Right kidney (tissue), 1 donor: ENCODE measurements around the gene CPVL.
"Not testable (repeated sequence)": the region's sequence is repeated elsewhere in the genome, so short reads cannot be mapped to it uniquely, and the experiment has no call there.

ENCODE experiments used
- DNase-seq: peaks from one replicate; pipeline ENCODE4 v3.0.0-alpha.2; 2016

The CPVL gene

DNA sequence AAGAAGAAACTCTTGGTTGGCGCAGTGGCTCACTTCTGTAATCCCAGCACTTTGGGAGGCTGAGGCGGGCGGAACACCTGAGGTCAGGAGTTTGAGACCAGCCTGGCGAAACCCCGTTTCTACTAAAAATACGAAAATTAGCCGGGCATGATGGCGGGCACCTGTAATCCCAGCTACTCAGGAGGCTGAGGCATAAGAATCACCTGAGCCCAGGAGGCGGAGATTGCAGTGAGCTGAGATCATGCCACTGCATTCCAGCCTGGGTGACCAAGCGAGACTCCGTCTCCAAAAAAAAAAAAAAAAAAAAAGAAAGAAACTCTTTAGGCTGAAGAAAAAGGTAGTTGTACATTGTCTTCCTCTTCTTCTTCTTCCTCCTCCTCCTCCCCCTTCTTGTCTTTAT is 53.2 kb downstream of the CPVL start:
- not testable (repeated sequence) for DNase-seq

DNA sequence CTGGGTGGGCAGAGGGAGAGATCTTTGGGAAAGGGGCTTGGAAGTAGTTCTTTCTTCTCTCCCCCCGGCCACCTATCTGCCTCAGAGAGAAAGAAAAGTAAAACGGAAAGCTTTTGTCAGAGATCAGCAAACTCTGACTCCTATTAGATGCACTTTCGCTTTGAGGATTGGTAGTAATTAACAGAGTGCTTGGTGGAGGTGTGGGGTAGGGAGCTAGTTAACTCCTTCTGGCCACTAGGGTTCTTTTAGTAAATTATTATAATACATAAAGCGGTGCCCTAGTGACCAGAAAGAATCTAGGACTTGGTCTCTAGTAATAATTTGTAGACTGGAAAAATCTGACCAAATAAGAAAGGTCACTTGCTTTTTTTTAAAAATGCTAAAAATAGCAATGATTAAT is 54.6 kb downstream of the CPVL start:
- DNase-seq: no peak

DNA sequence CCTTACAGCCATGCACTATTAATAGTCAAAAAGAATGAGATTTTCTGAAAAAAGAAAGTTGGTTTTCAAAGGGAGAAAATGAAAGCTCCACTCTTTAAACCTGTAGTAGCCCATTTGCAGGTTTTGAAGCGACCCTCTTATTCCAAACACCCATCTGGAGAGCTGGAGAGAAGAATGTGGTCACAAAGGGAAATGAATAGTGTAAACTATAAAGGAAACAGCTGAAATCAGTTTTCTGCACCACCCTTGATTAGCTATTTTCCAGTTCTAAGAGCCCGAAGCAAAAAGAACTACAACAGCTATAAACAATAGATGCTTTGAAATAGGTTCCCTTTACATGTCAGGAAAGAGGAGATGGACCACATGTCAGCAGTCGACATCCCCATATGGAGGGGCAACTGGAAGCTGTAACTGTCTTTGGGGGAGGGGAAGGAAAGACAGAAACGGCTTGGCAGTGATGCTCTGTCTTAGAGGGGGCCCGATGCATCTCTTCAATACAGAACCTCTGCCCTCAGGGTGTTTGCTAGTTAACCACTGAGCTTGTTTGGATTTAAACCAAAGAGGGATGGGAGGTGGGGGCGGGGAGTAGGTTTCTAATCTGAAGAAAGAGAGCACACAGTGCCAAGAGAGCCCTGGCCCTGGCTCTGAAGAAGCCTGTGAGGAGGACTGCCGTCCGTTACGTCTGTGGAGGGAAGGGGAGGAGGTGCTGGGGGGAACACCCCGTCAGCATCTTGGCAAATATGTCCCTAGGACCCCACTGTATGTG is 55.3 kb downstream of the CPVL start:
- peak; percentile 67 for DNase-seq

DNA sequence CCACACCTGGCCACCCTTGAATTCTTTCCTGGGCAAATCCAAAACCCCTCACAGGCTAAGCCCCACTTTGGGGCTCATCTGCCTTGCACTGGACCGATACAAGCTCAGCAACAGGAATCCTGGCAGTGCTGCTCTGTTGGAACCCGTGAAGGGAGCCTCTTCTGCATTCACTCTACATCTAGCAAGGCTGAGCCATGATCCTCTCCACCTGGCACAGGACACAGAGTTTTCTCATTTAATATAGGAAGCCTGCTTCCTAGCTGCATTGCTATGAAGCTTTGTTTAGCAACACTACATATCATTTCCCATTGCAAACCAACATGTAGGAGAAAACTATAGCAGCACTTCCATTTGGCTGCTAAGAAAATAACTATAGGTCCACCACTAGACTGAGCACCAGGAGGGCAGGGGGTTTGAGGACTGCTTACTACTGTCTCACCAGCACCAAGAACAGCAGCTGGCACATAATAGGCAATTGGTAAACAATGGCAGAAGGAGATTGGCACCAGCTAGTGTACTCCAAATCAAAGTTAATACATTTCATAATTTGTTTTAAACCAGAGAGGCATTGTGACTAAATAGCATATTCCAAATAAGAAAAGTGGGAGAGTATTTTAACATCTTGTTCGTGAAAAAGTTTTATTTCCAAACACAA is 56.1 kb downstream of the CPVL start:
- no peak for DNase-seq

DNA sequence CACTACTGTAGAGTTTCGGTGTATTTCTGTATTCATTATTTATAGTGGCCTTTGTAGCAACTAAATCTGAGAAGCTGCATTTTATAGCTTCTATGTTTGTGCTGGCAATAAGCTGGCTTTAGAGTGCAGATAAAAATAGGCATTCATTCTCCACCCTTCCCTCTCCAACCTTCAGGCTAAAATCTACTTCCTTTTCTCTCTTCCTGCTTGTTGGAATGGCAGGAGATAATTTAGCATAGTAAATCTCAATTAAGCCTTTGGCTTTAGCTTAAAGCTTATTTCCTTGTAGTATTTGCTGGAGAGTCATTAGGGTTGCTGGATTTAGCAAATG is 58.5 kb downstream of the CPVL start:
- DNase-seq: no peak

DNA sequence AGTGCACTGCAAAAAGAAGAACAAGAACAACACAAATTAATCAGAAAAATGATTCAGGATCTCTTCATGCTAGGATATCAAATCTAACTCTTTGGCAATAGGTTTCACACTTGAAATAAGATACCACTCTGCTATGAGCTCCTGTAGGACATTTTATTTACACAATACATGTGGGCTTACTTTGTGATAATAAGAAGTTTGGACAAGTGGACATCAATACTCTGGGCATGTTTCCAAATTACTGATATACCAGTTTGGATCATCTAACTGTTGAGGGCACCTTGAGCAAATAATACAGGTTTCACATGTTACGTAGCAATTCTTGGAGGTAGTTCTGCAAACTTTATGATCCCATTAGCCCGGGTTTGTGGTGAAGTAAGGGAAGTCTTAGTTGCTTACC is 59.8 kb downstream of the CPVL start:
- DNase-seq: no peak

DNA sequence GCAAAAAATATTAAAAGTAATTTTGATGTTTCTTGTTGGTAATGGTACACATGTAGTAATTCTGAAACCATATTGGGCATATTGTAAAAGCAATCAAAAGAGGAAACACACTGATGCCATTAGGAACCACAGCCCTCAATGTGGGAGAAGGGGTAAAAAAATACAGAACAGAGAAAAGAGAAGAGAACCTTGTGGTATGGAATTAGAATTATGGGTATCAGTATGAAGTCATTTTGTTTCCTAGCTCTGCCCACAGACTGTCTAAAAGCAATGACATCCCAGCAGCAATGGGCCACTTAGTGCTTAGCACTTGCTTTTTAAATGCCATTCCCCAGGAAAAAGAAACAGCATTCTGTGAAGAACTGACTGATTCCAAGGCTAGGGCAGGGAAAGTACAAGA is 61.5 kb downstream of the CPVL start:
- no peak for DNase-seq

DNA sequence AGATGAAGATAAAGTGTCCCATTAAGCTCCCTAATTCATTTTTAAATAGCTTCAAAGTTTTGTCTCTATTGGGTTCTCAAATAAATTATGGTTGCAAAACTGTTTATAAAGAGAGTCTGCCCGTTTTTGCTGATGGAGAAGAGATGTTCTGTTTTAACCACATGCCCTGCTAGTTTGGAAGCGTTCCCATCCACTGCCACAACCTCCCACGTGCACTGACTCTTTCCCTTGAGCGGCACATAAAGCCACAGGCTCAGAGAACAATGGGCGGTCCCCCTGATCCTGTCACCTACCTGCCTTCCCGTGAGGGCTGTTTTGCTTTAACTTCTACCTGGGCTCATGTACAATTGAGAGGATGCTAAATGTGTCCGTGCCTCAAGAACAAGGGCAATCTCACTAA is 65.5 kb downstream of the CPVL start:
- no peak for DNase-seq

DNA sequence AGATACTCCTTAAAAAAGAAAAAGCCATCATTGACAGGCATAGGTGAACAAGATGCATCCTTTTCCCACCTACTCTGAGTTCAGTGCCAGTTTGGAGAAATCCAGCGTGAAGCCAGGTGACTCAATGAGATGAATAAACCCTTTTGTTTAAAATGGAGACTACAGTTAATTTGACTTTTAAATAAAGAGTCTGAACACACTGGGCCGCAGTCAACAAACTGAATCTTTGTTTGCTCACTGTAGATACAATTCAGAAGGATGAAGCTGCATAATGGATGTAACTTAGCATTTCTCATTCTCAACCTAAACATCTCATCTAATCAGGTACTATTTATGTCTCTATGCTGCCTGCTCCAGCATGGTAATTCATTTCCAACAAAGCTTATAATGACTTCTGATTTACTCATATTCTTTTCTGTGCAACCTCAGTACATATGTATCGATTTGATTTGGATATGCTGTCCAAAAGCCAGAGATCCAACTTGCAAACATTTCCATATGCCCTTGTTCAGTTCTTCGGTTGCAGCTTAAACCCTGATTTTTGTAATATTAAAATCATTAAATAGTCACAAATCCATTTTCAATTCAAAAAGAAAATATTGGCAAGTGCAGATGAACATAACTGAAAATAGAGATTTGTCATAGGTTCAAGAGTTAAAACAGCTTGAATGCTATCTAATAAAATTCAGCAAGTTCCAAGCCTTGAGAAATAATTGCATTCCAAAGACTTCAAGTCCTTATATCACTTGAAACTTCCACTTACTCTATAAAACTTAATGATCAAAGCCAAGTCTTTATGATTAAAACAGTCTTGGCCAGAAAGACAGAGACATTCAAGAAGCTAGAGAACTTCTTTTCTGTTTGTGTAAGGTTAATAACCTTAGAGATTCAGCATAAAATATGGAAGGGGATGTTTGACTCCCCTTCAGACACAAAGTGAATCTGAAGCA is 67.8 kb downstream of the CPVL start:
- DNase-seq: no peak

DNA sequence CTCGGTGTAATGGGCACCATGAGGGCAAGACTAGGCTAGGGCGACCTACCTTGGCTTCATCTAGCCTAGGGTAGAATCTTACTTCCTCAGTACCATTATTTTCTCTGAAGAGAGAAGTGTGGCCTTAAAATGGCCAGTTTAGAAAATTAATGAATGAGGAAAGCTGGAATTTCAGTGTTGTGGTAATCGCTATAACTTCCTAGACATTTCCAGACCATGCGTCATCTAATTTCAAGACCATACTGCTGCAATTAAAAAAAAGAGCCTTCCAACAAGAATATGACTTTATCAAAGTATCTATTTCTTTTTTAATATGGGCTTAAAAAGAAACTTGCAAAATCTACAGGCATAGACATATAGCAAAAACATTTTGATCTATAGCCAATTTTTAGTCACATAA is 68.5 kb downstream of the CPVL start:
- DNase-seq: no peak

DNA sequence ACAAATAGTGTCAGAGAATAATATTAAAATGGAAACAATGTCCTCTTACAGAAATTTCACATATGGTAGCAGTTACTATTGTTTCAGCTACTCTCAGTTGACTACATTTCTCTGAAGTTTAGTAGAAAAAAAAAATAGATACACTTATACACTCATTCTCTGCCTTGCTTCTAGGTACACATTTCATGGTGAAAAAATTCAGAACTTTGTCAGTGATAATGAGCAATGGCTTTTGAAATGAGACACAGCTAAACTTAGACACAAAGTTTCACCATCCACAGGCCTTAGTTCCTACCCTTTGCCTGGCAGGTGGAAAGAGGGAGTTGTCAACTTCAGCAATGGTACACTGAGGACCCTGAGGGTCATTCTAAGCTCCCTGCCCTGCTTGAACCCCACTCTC is 69.2 kb downstream of the CPVL start:
- DNase-seq: no peak

DNA sequence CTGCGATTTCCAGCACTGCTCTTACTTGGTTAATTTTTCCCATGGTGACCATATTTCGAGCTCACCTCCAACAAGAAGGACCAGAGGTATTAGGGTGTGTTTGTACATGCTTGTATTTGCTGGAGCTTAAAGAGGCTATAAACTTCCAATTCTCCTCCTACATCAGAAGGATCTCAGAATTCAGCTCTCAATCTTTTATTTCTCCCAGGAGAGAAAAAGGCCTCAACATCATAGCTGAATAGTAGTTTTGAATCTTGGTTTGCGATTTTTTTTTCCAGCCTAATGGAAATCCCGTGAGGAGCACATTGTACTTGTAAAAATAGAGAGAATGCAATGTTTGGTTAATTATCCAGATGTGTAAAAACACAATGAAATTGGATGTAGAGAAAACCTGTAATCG is 69.7 kb downstream of the CPVL start:
- no peak for DNase-seq

DNA sequence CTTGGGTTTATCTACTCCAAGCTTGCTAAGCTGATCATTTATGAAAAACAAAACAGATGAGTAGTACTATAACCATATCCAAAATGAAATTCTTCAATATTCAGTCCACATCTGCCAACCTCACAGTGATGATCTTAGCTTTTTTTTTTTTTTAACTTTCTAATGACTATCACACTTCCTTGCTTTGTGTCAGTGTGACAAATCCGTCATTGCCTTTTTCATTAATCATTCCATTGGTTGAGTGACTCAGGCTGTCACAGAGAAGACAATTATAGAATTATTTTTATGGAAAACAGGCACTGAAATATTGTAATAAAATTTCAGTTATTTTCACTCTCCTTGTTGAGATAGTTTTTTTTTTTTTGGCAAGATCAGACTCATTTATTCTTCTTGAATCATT is 70.7 kb downstream of the CPVL start:
- no peak for DNase-seq

DNA sequence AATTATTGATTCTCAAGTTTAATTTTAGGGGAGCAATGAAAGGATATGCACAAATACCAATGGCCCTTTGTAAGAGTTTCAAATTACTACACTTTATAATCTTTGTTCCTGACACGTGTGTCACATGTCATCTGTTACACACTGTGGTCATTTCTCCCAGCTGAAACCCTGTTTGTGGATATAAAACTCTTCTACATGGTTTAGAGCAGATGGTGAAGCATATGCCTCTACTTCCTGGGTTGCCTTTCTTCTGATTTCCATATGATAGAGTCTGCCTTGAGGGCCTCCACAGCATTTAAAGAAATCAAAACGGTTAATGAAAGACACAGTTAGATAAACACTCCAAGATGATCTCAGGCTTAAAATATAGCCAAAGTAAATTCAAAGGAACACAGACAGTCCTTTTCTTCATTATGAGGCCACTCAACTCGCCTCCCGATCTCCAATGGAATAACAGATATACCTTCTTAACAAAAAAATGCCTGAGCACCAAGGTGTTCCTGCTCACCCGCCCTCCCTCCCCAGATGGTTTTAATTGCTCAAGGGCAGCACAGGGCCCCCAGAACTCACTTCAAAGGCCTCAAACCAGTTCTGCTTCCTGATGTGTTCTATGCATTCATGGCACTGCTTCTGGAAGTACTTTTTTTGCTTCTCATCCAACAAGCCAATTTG is 75.0 kb downstream of the CPVL start:
- no peak for DNase-seq

DNA sequence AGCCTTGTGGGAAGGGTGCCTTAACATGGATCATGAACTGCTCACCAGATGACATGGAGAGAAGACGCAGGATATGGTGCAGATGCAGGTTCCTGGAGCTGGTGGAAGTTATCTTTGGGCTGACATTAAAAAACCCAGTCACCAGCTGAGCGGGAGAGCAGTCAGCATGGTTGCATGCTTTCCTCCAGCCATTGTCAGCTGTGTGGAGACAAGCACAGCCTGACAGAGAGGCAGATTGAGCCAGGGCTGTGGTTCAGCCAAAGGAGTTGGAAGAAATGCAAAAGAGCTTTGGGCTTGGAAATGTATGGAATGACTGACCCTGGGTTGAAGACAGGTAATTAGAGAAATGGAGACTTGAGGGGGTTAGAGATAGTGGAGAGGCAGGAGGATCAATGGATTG is 79.7 kb downstream of the CPVL start:
- DNase-seq: no peak

DNA sequence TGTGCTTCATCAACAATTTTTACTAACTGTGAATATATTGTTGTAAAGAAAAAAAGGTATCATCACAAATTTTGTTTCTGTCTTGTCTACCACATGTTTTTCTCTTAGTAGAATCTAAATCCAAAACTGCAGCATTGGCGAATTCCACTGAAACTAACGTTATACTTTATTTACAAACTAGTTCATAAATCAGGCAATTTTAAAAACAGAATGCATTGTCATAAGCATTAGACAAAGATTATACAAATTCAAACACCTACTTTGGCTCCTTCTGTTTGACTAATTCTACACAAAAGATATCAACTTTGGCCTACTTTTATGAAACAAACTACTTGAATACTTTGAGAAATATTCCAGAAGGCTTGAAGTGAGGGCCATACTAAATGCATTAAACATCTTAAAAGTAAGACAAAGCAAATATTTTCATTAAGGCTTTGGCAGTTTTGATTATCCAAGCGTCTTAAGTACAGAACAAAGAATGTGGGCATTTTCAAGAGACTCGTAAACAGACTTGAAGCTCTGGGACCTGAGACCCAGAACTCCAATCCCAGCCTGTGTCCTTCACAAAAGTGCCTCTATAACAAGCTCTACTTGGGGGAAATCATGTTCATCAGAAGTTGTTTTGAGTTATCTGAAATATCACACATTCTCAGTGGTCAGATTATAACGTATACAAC is 81.0 kb downstream of the CPVL start:
- no peak for DNase-seq

DNA sequence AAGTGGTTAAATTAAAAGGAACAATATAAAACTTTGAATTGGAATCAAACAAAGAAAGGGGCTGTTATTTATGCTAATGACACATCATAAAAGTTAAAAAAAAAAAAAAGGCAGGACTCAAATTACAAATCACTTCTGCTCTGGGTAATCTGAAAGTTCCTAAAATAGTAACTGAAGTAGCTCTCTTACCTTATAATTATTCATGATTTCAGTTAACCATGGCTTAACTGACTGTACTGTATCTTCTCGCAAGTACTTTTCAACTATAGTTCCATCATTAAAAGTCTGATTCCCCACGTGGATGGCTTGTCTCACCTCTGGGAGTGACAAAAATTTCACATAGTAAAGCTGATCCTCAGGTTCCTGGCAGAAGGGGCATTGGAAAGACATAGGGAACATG is 82.5 kb downstream of the CPVL start:
- no peak for DNase-seq

DNA sequence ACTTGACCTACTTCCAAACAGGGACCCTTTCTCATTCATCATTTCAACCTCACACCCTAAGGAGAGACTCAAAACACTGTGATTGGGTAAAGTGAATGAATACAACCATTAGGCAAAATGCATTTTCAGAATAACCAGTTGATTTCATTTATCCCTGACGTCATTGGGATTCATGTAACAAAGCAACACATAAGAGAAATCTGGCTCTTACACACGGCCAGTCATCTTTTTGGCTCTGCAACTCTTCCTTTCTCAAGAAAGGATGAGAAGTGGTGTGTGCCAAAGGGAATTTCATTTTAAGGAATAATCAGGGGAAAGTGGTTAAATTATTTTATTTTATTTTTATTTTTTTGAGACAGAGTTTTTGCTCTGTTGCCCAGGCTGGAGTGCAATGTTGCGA is 83.1 kb downstream of the CPVL start:
- DNase-seq: no peak

DNA sequence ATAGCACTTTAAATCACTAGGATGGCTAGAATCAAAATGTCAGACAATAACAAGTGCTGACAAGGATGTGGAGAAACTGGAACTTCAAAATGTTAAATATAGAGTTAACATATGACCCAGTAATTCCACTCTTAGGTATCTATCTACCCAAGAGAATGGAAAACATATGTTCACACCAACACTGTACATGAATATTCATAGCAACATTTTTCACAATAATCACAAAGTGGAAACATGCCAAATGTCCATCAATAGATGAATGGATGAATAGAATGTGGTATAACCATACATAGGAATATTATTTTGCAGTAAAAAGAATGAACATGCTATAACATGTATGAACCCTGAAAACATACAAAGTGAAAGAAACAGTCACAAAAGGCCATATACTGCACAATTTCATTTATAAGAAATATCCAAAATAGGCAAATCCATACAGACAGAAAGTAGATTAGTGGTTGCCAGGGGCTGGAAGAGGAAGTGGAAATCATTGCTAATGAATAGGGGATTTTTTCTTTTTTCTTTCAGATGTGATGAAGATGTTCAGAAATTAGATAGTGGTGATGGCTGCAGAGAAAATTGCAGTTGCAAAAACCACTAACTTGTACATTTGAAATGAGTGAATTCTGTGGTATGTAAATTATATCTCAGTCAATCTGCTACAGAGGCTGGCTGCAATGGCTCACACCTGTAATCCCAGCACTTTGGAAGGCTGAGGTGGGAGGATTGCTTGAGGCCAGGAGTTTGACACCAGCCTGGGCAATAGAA is 93.0 kb downstream of the CPVL start:
- DNase-seq: no peak

DNA sequence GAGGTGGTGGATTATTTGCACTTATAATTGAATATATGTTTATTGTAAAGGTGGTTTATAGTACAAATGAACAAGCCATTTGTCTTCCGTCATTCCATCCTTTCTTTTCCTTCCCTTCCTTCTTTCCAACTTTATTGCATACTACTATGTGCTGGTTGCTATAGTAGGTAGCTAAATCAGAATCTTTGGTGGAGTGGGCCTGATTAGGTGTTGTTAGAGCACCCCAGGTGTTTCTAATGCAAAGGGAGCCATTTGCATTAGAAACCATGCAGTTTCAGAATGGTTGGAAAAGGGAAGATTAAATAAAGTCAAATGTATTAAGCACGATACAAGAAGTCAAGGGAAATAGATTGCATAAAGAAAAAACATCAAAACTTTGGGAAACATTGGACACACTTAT is 99.4 kb downstream of the CPVL start:
- no peak for DNase-seq
